Suprapubic skin (tissue), 4 donors: ENCODE results near the gene ERCC8. TPM values are rescaled to one million over a fixed set of nuclear protein-coding genes. Genes with fewer than 3 reads are reported as not detected.

Source experiments
- DNase-seq, 2 donors: peaks; one replicate each; pipeline ENCODE4 v3.0.0-alpha.2; 2019; ENCODE audit warnings: low spot score in 2 of 2
- H3K27ac ChIP-seq: fragments of 200-600 bp; sonication (generic); one replicate; pipeline ENCODE4 v1.5.1; 2019
- H3K27me3 ChIP-seq: fragments of 200-600 bp; sonication (generic); one replicate; pipeline ENCODE4 v1.5.1; 2019
- H3K36me3 ChIP-seq: fragments of 200-600 bp; sonication (generic); one replicate; pipeline ENCODE4 v1.5.1; 2019
- H3K4me1 ChIP-seq: fragments of 200-600 bp; sonication (generic); one replicate; pipeline ENCODE4 v1.5.1; 2019
- H3K4me3 ChIP-seq: fragments of 200-600 bp; sonication (generic); one replicate; pipeline ENCODE4 v1.5.1; 2019; ENCODE audit warnings: mild to moderate bottlenecking
- H3K9me3 ChIP-seq: fragments of 200-600 bp; sonication (generic); one replicate; pipeline ENCODE4 v1.5.1; 2019
- EP300 ChIP-seq: sonication (generic); formaldehyde crosslinking; IDR thresholded peaks from one replicate; pipeline ENCODE4 v1.6.1; 2017; ENCODE audit warnings: antibody characterized with exemption
- POLR2A ChIP-seq, 2 donors: fragments of 450-650 bp; IDR thresholded peaks; one replicate each; pipeline ENCODE4 v1.6.1; 2017; ENCODE audit warnings: antibody characterized with exemption in 2 of 2, mild to moderate bottlenecking in 2 of 2, moderate library complexity in 2 of 2
- POLR2AphosphoS5 ChIP-seq, 3 donors: sonication (generic); formaldehyde crosslinking; IDR thresholded peaks; one replicate each; pipeline ENCODE4 v1.6.1; 2017; ENCODE audit warnings: antibody characterized with exemption in 3 of 3
- WGBS: methylation state at CpG from one replicate; pipeline ENCODE4 v1.1.5; 2018; 5-methylcytosine and 5-hydroxymethylcytosine counted together
- total RNA-seq, 4 donors: library from RNA; depleted of rRNA; stranded (reverse); fragments of >200 nt; gene quantifications; one replicate each; pipeline ENCODE4 v1.1.0, GENCODE V29; 2016
- TF ChIP-seq, protein P1 (sequence below), 2 donors: fragments of 200-600 bp in 1 of 2; fragments of 450-650 bp in 1 of 2; sonication (generic) in 1 of 2; IDR thresholded peaks; one replicate each; pipeline ENCODE4 v1.5.1; 2016 to 2019; ENCODE audit warnings: antibody characterized with exemption in 2 of 2, mild to moderate bottlenecking in 1 of 2, moderate library complexity in 1 of 2

Gene ERCC8
- total RNA-seq, 4 donors from 2014 or later, result 6.7 to 14.9 (median 11.9) TPM

DNA sequence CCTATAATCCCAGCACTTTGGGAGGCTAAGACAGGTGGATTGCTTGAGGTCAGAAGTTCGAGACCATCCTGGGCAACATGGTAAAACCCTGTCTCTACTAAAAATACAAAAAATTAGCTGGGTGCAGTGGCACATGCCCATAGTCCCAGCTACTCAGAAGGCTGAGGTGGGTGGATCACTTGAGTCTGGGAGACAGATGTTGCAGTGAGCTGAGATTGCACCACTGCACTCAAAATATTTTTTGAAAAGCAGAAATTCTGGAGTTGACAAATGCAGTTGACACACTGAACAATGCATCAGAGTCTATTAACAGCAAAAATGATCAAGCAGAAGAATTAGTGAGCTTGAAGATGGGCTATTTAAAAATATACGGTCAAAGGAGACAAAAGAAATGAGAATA, 35.6 kb upstream of the ERCC8 start:
- no peak for TF ChIP-seq POLR2AphosphoS5 (IDR thresholded peaks at IDR 0.05)
- no peak for TF ChIP-seq EP300
- no peak for TF ChIP-seq POLR2A (IDR thresholded peaks at IDR 0.05)
- TF ChIP-seq, protein P1, sequence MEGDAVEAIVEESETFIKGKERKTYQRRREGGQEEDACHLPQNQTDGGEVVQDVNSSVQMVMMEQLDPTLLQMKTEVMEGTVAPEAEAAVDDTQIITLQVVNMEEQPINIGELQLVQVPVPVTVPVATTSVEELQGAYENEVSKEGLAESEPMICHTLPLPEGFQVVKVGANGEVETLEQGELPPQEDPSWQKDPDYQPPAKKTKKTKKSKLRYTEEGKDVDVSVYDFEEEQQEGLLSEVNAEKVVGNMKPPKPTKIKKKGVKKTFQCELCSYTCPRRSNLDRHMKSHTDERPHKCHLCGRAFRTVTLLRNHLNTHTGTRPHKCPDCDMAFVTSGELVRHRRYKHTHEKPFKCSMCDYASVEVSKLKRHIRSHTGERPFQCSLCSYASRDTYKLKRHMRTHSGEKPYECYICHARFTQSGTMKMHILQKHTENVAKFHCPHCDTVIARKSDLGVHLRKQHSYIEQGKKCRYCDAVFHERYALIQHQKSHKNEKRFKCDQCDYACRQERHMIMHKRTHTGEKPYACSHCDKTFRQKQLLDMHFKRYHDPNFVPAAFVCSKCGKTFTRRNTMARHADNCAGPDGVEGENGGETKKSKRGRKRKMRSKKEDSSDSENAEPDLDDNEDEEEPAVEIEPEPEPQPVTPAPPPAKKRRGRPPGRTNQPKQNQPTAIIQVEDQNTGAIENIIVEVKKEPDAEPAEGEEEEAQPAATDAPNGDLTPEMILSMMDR (IDR thresholded peaks at IDR 0.05), result no peak
- no peak for DNase-seq
- 92% methylated on average over 2 of the region's 2 CpGs for WGBS
- Histone ChIP-seq H3K27ac (no peak overlapping the region), H3K27me3 (no peaks in the 10 kb centered on the region), H3K9me3 (no peaks in the 10 kb centered on the region), H3K4me1 (no peaks in the 10 kb centered on the region), H3K36me3 (no peaks in the 10 kb centered on the region), H3K4me3 (no peak overlapping the region)

DNA sequence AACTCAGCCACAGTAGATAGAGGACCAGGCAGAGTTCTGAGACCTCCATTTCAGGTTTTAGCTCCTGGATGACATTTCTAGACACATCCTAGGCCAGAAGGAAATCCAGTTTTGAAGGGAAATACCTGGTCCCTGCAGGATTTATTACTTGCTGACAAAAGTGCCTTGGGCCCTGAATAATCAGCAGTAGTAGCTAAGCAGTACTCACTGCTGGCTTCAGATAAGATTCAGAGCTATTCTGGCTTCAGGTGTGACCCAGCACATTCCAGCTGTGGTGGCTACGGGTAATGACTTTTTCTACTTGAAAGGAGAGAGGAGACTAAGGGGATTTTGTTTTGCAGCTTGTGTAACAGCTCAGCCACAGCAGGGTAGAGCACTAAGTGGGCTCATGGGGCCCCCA, 34.1 kb upstream of the ERCC8 start:
- Histone ChIP-seq H3K36me3 (no peaks in the 10 kb centered on the region), H3K9me3 (no peaks in the 10 kb centered on the region), H3K27ac (no peak overlapping the region), H3K27me3 (no peaks in the 10 kb centered on the region), H3K4me1 (no peaks in the 10 kb centered on the region), H3K4me3 (no peak overlapping the region)
- TF ChIP-seq POLR2A (IDR thresholded peaks at IDR 0.05), result no peak
- TF ChIP-seq, protein P1 (IDR thresholded peaks at IDR 0.05), result no peak
- no peak for TF ChIP-seq POLR2AphosphoS5 (IDR thresholded peaks at IDR 0.05)
- TF ChIP-seq EP300, result no peak
- DNase-seq, result no peak
- 80% methylated on average over 1 of the region's 1 CpG for WGBS

DNA sequence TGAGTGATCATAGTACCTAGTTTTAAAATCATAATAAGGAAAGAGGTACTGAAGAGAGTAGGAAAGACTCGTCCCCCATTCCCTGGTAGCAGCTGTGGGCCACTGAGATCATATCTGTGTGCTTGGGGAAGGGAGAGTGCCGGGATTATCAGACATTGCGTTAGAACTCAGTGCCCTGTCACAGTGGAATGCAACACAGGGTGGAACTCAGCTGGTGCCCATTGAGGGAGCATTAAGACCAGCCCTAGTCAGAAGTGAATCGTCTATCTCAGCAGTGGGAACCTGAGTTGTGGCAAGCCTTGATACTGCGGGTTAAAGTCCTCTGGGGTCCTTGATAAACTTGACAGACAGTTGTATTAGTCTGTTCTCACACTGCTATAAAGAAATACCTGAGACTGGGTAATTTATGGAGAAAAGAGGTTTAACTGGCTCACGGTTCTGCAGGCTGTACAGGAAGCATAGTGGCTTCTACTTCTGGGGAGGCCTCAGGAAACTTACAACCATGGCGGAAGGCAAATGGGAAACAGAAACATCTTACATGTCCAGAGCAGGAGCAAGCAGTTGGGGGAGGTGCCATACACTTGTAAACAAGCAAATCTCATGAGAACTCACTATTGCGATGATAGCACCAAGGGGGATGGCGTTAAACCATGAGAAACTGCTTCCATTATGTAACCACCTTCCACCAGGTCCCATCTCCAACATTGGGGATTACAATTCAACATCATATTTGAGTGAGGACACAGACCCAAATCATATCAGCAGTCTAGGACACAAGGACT, 33.3 kb upstream of the ERCC8 start:
- DNase-seq, result no peak
- WGBS, result 94% methylated on average over 7 of the region's 9 CpGs
- H3K27ac ChIP-seq, result no peak overlapping the region
- H3K4me1 ChIP-seq, result no peaks in the 10 kb centered on the region
- H3K27me3 ChIP-seq, result no peaks in the 10 kb centered on the region
- TF ChIP-seq POLR2A (IDR thresholded peaks at IDR 0.05) (no peak), EP300 (no peak), POLR2AphosphoS5 (IDR thresholded peaks at IDR 0.05) (no peak)
- TF ChIP-seq, protein P1 (IDR thresholded peaks at IDR 0.05), result no peak
- no peaks in the 10 kb centered on the region for H3K9me3 ChIP-seq
- H3K4me3 ChIP-seq, result no peak overlapping the region
- no peaks in the 10 kb centered on the region for H3K36me3 ChIP-seq

DNA sequence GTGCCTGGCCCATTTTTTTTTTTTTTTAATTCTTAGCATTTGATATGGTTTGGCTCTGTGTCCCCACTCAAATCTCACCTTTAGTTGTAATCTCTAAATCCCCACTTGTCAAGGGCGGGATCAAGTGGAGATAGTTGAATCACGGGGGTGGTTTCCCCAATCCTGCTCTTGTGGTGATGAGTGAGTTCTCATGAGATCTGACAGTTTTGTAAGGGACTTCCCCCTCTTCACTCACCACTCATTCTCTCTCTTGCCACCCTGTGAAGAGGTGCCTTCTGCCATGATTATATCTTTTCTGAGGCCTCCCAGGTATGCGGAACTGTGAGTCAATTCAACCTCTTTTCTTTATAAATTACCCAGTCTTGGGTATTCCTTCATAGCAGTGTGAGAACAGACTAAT, 27.4 kb upstream of the ERCC8 start:
- TF ChIP-seq POLR2A (IDR thresholded peaks at IDR 0.05) (no peak), EP300 (no peak), POLR2AphosphoS5 (IDR thresholded peaks at IDR 0.05) (no peak)
- TF ChIP-seq, protein P1 (IDR thresholded peaks at IDR 0.05), result no peak
- no peak for DNase-seq
- peaks cover 17% of the 10 kb centered on the region for H3K9me3 ChIP-seq
- no peaks in the 10 kb centered on the region for H3K4me1 ChIP-seq
- H3K27me3 ChIP-seq, result no peaks in the 10 kb centered on the region
- 86% methylated on average over 3 of the region's 3 CpGs for WGBS
- H3K27ac ChIP-seq, result no peak overlapping the region
- H3K4me3 ChIP-seq, result no peak overlapping the region
- no peaks in the 10 kb centered on the region for H3K36me3 ChIP-seq

DNA sequence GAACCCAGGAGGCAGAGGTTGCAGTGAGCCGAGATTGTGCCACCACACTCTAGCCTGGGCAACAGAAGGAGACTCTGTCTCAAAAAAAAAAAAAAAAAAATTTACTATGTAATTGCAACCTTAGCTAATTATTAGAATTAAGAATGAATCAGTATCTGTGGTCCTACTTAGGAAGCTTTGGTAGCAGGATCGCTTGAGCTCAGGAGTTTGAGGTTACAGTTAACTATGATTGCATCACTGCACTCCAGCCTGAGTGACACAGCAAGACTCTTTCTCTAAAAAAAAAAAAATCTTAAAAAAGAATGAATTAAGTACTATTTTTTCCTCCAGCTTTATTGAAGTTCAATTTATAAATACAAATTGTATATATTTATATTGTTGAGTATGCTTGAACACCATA, 16.8 kb upstream of the ERCC8 start:
- H3K27me3 ChIP-seq, result no peaks in the 10 kb centered on the region
- no peak for TF ChIP-seq POLR2A (IDR thresholded peaks at IDR 0.05)
- TF ChIP-seq, protein P1 (IDR thresholded peaks at IDR 0.05), result no peak
- TF ChIP-seq POLR2AphosphoS5 (IDR thresholded peaks at IDR 0.05), result no peak
- no peak for TF ChIP-seq EP300
- no peak overlapping the region for H3K27ac ChIP-seq
- peaks cover 5% of the 10 kb centered on the region for H3K9me3 ChIP-seq
- no peaks in the 10 kb centered on the region for H3K36me3 ChIP-seq
- WGBS, result 86% methylated on average over 2 of the region's 2 CpGs
- no peaks in the 10 kb centered on the region for H3K4me1 ChIP-seq
- DNase-seq, result no peak
- H3K4me3 ChIP-seq, result no peak overlapping the region
